ENCODE results near the gene SLC39A13.

Gene SLC39A13

GRCh38 chr11:47406896-47407745 is 1.3 kb upstream of the SLC39A13 start:
- peak; percentile 98 to 99 for DNase-seq

- DNase-seq: peak in 1 of 2 experiments; percentile 68
These were observed 429 bp downstream of the SLC39A13 start for GRCh38 chr11:47408598-47409439.

DNA sequence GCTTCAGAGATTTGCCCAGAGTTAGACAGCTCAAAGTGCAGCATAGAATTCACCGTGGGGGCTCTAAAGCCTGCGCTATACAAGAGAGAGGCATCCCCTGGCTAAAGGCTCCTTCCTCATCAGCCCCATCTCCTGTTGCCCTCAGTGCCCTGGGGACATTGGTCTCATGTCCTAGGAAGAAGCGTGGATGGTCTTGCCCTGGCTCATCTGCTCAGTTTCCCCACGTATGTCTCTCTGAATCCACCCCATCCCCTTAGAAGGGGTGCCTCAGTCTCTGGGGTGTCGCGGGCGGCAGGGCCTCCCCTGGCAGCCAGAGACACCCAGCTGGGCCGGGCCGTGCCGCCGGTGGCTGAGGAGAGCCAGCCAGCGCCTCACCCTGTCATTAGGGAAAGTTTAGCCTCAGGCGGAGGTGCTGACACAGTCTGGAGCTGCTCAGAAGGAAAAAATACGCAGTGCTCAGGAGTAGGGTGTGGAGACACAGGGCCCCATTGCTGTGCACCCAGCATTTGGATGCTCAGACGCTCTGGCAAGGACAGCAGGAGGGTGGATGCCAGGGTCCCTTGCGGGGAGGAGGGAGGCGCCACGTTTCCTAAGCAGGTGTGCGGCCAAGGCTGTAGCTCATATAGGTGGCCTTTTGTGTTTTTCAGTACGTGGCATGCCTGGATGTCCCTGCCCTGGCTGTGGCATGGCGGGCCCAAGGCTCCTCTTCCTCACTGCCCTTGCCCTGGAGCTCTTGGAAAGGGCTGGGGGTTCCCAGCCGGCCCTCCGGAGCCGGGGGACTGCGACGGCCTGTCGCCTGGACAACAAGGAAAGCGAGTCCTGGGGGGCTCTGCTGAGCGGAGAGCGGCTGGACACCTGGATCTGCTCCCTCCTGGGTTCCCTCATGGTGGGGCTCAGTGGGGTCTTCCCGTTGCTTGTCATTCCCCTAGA is 1.3 kb downstream of the SLC39A13 start:
- peak in 1 of 2 experiments; percentile 52 for DNase-seq

DNA sequence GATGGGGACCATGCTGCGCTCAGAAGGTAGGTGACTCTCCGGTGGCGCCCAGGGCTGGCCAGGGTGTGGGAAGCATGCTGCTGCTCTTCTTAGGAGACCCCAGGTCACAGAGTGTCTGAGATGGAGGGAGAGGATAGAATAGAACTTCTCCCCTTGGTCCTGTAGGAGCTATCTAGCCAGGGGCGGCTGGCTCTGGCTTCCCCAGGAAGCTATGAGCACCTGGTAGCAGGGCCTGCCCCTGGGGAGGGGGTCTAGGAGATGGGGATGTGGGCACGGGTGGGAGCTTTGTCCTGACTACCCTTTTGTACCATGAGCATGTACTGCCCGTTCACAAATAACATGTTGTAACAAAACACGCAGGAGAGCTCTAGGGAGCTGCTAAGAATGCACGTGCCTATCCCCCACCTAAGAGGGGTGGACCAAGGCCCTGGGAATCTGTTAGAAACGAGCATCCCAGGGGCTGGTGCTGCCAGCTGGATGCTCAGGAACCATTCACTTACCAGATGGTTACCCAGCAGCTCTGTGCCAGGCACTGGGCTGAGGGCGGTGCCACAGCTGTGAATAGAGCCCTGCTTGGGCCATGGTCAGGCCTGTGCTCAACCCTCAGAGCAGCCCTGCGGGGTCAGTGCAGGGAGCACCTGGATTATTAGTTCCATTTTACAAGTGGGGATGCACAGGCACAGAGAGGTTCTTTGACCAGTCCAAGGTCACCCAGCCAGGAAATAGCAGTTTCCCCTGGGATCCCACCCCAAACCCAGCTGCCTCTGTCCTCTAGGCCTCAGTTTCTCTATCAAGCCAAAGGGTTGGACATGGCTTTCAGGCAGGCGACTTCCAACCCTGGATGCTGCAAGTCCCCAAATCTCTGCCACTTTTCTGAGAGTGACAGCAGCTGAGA is 2.2 kb downstream of the SLC39A13 start:
- no peak for DNase-seq

- DNase-seq: peak; percentile 22 to 83
These were observed 3.7 kb downstream of the SLC39A13 start for GRCh38 chr11:47411884-47412746.

- DNase-seq: no peak
These were observed 5.0 kb downstream of the SLC39A13 start for GRCh38 chr11:47413351-47413750.

GRCh38 chr11:47413908-47414684 is 5.7 kb downstream of the SLC39A13 start:
- no peak for DNase-seq

- no peak for DNase-seq
These were observed 6.3 kb downstream of the SLC39A13 start for GRCh38 chr11:47414685-47415070.

GRCh38 chr11:47415091-47415854 is 6.9 kb downstream of the SLC39A13 start:
- DNase-seq: no peak

DNA sequence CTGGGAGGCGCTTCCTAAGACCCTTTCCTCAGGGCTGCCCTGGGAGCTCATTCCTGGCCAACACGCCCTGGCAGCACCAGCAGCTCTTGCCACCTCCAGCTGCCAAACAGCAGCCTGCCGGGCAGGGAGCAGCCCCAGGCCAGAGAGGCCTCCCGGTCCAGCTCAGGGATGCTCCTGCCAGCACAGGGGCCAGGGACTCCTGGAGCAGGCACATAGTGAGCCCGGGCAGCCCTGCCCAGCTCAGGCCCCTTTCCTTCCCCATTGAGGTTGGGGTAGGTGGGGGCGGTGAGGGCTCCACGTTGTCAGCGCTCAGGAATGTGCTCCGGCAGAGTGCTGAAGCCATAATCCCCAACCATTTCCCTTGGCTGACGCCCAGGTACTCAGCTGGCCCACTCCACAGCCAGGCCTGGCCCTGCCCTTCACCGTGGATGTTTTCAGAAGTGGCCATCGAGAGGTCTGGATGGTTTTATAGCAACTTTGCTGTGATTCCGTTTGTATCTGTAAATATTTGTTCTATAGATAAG is 7.6 kb downstream of the SLC39A13 start:
- no peak for DNase-seq

- DNase-seq: no peak
These were observed 9.3 kb downstream of the SLC39A13 start for GRCh38 chr11:47417712-47418111.

- DNase-seq: no peak
These were observed 10.3 kb downstream of the SLC39A13 start for GRCh38 chr11:47418454-47419259.

DNA sequence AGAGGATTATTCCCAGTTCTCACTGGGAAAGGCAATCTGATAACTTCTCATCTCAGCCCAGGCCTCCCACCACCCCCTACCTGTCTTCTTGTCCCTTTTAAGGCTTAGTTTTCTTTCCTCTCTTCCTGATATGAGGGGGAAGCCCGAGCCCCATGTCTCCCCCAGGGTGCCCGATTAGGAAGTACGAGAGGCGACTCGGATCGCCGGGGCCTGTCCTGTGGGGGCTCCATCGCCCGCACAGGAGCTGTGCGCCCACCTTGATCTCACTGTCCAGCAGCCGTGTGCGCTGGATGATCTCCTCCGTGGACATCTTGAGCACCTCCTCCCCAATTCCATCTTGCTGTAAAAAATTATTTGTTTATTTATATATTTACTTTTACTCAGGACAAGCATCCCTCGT is 17.2 kb downstream of the SLC39A13 start:
- DNase-seq: no peak

GRCh38 chr11:47426062-47426956 is 17.9 kb downstream of the SLC39A13 start, which contains the start of gene PSMC3:
Gene PSMC3, minus strand, starts transcription at chr11:47426439. Its CDS starts 160 bp downstream, at chr11:47426279.
- DNase-seq: peak; percentile 95 to 100

- DNase-seq: no peak
These were observed 22.1 kb downstream of the SLC39A13 start for GRCh38 chr11:47430524-47430923.

DNA sequence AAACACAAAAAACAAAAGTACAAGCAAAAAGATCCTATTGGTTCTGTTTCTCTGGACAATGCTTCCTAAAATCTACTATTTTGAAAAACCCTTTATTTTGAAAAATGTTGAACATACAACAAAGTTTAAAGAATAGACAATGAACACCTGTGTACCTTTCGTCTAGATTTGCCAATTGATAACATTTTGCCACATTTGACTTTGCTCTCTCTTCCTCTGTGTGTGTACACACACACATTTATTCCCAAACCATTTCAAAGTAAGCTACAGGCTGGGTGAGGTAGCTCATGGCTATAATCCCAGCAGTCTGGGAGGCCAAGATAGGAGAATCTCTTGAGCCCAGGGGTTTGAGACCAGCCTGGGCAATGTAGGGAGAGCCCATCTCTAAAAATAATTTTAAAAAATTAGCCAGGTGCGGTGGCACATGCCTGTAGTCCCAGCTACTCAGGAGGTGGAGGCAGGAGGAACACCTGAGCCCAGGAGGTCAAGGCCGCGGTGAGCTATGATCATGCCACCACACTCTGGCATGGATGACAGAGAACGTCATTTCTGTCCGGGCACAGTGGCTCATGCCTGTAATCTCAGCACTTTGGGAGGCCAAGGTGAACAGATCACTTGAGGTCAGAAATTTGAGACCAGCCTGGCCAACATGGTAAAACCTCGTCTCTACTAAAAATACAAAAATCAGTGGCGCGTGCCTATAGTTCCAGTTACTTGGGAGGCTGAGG is 23.1 kb downstream of the SLC39A13 start:
- no peak for DNase-seq
